ENCODE results near the gene DENND4A.

Gene DENND4A

GRCh38 chr15:65651831-65652749, 140.0 kb downstream of the DENND4A start:
- no peak overlapping the region for H3K27ac ChIP-seq (ENCODE audit: low read depth, low read length)
- no peaks in the 10 kb centered on the region for H3K27me3 ChIP-seq (ENCODE audit: low read length)
- H3K36me3 ChIP-seq (ENCODE audit: low read length) = peaks cover 36% of the 10 kb centered on the region
- no peak overlapping the region for H3K4me2 ChIP-seq (ENCODE audit: low read depth, low read length, poor library complexity, severe bottlenecking)
- H3K9me2 ChIP-seq (replicated peaks; ENCODE audit: insufficient read depth, low read length) = no peaks in the 10 kb centered on the region
- no peak overlapping the region for H2AFZ ChIP-seq (ENCODE audit: low read depth, low read length, severe bottlenecking)
- no peak for TF ChIP-seq EZH2phosphoT487 (conservative IDR thresholded peaks at IDR 0.05; ENCODE audit: low read length)
- TF ChIP-seq CTCF (IDR thresholded peaks at IDR 0.05; ENCODE audit: insufficient read depth, low read length, poor library complexity, severe bottlenecking) = no peak
- H3K9ac ChIP-seq (ENCODE audit: low read length) = no peak overlapping the region
- no peaks in the 10 kb centered on the region for H3F3A ChIP-seq (ENCODE audit: insufficient read depth)
- no peaks in the 10 kb centered on the region for H4K20me1 ChIP-seq (ENCODE audit: low read depth, low read length)
- no peak overlapping the region for H3K4me3 ChIP-seq (ENCODE audit: insufficient read depth, low read length, poor library complexity, severe bottlenecking)
- H3K79me2 ChIP-seq (ENCODE audit: insufficient read depth, low read length) = no peaks in the 10 kb centered on the region
- no peaks in the 10 kb centered on the region for H3K9me3 ChIP-seq (ENCODE audit: insufficient read depth, low read length)

GRCh38 chr15:65651042-65651322, 141.1 kb downstream of the DENND4A start:
- H3F3A ChIP-seq (ENCODE audit: insufficient read depth) = no peaks in the 10 kb centered on the region
- no peaks in the 10 kb centered on the region for H4K20me1 ChIP-seq (ENCODE audit: low read depth, low read length)
- H3K79me2 ChIP-seq (ENCODE audit: insufficient read depth, low read length) = no peaks in the 10 kb centered on the region
- no peak overlapping the region for H2AFZ ChIP-seq (ENCODE audit: low read depth, low read length, severe bottlenecking)
- TF ChIP-seq EZH2phosphoT487 (conservative IDR thresholded peaks at IDR 0.05; ENCODE audit: low read length) (no peak), CTCF (IDR thresholded peaks at IDR 0.05; ENCODE audit: insufficient read depth, low read length, poor library complexity, severe bottlenecking) (no peak)
- H3K9me2 ChIP-seq (replicated peaks; ENCODE audit: insufficient read depth, low read length) = no peaks in the 10 kb centered on the region
- H3K4me2 ChIP-seq (ENCODE audit: low read depth, low read length, poor library complexity, severe bottlenecking) = no peak overlapping the region
- H3K36me3 ChIP-seq (ENCODE audit: low read length) = peaks cover 28% of the 10 kb centered on the region
- H3K4me3 ChIP-seq (ENCODE audit: insufficient read depth, low read length, poor library complexity, severe bottlenecking) = no peak overlapping the region
- no peak overlapping the region for H3K9ac ChIP-seq (ENCODE audit: low read length)
- H3K27me3 ChIP-seq (ENCODE audit: low read length) = no peaks in the 10 kb centered on the region
- H3K9me3 ChIP-seq (ENCODE audit: insufficient read depth, low read length) = no peaks in the 10 kb centered on the region
- no peak overlapping the region for H3K27ac ChIP-seq (ENCODE audit: low read depth, low read length)

- Histone ChIP-seq H3K4me3 (ENCODE audit: insufficient read depth, low read length, poor library complexity, severe bottlenecking) (no peak overlapping the region), H3K4me2 (ENCODE audit: low read depth, low read length, poor library complexity, severe bottlenecking) (no peak overlapping the region), H4K20me1 (ENCODE audit: low read depth, low read length) (no peaks in the 10 kb centered on the region), H3K9me3 (ENCODE audit: insufficient read depth, low read length) (no peaks in the 10 kb centered on the region), H3K27me3 (ENCODE audit: low read length) (no peaks in the 10 kb centered on the region), H3F3A (ENCODE audit: insufficient read depth) (no peaks in the 10 kb centered on the region), H3K27ac (ENCODE audit: low read depth, low read length) (no peak overlapping the region), H3K79me2 (ENCODE audit: insufficient read depth, low read length) (no peaks in the 10 kb centered on the region), H2AFZ (ENCODE audit: low read depth, low read length, severe bottlenecking) (no peak overlapping the region), H3K9ac (ENCODE audit: low read length) (no peak overlapping the region), H3K36me3 (ENCODE audit: low read length) (peaks cover 23% of the 10 kb centered on the region), H3K9me2 (replicated peaks; ENCODE audit: insufficient read depth, low read length) (no peaks in the 10 kb centered on the region)
- TF ChIP-seq CTCF (IDR thresholded peaks at IDR 0.05; ENCODE audit: insufficient read depth, low read length, poor library complexity, severe bottlenecking) = no peak
- TF ChIP-seq EZH2phosphoT487 (conservative IDR thresholded peaks at IDR 0.05; ENCODE audit: low read length) = no peak
Observed at GRCh38 chr15:65650312-65651041, 141.6 kb downstream of the DENND4A start.
